GM15510 (cell line): ENCODE measurements around the gene LPO.

Source experiments
- POLR2A ChIP-seq: IDR thresholded peaks from 3 replicates; pipeline ENCODE4 v1.6.1; 2011; ENCODE audit warnings: borderline replicate concordance; ENCODE audit not compliant: insufficient read length; ENCODE audit errors: extremely low read depth

The LPO gene

DNA sequence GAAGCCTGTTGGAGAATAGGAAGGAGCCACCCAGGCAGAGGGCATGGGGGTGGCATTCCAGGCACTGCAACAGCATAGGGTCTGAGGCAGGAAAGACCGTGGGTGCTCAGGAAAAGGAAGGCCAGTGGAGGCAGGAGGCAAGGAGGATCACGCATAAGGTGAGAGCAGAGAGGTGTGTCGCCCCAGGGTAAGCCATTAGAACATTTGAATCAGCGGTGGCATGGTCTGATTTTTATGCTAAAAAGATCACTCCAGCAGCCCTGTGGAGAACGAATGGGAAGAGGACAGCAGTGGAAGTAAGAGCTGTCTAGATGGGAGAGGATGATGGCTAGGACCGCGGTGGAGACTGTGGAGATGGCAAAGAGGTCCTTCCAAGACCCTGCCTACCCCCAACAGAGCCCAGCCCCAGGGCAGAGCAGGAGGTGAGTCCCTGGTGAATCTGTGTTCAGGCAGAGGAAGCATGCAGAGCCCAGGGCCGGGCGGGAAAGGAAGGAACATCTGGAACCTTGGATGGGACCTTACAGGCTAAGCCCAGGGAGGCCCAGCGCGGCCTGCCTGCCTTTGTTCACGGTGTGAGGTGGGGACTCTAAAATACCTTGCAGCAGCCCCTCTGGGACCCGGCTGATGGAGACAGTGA is 7.8 kb downstream of the LPO start:
- TF ChIP-seq POLR2A = no peak

DNA sequence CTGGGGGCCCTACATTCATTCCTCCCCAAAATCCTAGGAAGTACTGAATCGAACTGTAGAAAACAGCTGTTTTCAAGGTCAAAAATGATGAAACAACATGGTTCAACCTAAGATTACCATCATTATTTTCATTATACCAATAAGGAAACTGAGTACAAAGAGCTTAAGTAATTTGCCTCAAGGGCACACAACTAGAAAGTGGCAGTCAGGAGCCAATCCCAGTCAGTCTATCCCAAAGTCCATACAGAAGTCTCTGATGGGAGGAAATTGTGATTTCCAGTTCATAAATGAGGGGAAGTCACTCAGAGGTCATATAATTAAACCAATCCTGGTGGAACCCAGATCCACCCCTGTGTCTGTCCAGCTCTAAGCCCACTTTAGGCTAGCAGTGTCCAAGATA is 8.4 kb downstream of the LPO start:
- no peak for TF ChIP-seq POLR2A

DNA sequence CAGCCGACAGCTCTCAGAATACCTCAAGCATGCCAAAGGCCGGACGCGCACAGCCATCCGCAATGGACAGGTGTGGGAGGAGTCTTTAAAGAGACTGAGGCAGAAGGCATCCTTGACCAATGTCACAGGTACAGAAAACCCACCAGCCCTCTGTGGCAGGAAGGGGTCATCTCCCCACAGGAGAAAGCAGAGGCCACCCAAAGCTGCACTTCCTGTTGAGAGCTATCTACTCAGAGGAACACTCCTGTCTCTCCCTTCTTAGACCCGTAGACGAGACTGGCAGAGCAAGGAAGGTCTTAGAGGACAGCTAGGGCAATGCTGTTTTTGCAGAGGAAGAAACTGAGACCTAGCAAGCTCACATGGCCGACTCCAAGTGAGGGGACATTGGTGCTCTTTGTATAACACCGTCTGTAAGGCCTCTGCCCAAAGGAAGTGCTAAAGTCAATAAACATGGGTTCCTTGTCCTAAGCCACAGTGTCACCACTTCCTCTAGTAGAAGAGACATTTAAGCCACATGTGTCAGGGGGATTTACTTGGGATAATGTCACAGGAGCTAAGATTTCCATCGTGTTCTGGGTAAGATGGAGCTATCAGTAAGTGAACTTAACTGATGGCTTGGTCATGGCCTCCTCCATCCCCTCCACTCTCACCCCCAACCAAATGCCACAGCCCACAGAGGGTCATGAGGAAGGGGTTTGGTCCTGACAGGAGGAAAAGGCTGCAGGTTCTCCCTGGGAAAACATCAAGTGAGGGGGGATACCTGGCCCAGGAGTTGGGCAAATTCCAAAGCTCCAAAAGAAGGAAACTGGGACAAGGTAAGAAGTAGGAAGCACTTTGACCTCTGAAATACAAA is 9.4 kb downstream of the LPO start:
- TF ChIP-seq POLR2A = no peak

DNA sequence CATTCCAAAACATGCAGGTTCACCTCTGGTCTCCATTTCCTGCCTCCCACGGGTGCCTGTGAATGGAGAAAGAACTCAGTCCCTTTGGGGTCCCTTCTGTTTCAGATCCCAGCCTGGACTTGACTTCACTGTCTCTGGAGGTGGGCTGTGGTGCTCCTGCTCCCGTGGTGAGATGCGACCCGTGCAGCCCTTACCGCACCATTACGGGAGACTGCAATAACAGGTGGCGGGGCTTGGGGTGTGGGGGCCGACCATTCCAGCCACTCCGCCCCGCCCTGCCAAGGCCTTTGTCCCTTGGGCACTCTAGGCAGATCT is 10.5 kb downstream of the LPO start:
- TF ChIP-seq POLR2A = no peak

DNA sequence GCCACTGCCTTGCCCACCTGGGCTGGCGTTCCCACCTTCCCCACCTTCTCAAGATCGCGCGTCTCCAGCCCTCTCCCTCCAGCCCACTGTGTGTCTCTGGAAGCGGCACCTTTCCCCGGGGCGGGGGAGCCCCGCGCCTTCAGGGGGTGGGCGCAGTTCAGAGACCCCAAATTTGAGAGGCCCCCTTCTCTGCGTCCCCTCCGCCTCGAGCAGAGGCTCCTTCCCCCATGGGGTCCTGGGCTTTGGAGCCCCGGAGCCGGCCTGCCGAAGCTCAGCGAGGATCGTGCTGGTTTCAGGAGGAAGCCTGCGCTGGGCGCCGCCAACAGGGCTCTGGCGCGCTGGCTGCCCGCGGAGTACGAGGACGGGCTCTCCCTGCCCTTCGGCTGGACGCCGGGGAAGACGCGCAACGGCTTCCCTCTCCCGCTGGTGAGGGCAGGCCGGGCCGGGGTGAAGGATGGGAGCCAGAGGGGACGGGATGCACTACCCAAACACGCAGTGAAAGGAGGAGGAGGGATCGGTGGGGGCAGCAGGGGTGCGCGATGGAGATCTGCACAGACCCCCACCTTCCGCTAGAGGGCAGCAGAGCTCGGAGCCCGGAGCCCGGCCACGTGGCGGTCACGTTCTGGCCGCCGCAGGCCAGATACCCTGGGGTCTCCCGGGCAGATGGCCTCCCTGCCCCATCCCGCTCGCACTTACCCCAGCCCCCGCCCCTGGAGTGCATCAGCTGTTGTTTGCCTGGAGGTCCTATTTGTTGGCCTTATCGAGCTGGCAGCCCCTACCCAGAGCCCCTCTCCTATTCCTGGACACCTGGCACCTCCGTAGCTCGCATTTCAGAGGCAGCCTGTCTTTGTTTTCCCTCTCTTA is 11.1 kb downstream of the LPO start:
- TF ChIP-seq POLR2A = no peak

DNA sequence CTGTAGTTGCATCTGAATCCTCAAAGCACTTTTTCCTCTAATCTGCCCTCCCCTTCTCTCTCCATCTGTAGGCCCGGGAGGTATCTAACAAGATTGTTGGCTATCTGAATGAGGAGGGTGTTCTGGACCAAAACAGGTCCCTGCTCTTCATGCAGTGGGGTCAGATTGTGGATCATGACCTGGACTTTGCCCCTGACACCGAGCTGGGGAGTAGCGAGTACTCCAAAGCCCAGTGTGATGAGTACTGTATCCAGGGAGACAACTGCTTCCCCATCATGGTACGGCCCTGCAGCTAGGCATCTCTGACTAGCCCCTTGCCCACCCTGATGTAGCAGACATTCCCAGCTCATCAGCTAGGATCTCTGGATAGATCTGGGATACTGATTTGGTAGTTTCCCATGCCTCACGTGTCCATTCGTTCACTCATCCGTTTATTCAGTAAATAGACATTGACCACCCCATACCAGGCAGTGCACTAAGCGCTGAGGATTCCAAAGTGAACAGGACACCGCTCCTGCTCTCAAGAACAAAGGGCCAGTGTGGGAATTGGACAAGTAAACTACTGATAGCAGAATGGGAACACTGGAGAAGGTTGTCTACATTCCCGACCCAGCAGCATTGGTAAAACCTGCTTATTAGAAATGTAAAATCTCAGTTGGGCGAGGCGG is 12.1 kb downstream of the LPO start:
- no peak for TF ChIP-seq POLR2A

DNA sequence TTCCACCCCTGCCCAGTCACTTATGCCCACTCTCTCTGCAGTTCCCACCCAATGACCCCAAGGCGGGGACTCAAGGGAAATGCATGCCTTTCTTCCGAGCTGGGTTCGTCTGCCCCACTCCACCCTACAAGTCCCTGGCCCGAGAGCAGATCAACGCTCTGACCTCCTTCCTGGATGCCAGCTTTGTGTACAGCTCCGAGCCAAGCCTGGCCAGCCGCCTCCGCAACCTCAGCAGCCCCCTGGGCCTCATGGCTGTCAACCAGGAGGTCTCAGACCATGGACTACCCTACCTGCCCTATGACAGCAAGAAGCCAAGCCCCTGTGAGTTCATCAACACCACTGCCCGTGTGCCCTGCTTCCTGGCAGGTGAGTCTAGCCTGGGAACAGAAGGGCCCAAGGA is 13.8 kb downstream of the LPO start:
- no peak for TF ChIP-seq POLR2A

DNA sequence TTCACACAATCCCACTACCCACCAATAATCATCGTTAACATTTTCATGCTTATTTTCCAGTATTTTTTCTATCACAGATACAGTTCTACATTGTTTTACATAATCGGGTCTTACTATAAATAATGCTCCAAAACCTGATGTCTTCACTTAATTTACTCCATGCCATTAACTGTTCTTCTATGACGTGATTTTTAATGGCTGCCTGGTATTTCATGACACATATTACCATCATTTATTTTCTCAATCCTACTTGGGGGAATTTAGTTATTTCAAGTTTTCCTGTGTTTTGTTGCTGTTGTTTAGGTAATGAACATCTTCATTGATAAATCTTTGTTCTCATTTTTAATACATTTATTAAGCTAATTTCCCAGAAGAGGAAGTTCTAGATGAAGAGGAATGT is 14.7 kb downstream of the LPO start:
- TF ChIP-seq POLR2A = no peak

DNA sequence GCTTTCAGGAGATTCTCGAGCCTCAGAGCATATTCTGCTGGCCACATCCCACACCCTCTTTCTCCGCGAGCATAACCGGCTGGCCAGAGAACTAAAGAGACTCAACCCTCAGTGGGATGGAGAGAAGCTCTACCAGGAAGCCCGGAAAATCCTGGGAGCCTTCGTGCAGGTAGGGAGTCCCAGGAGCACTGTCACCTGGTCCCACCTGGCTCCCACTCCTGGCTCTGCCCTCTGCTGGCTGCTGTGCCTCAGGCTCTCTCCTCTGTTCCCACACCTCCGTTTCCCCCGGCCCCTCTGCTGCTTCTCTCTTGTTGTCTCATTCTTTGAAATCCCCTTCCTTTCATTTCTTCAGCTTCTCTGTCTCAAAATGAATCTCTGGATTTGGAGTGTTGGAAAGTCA is 16.4 kb downstream of the LPO start:
- no peak for TF ChIP-seq POLR2A

DNA sequence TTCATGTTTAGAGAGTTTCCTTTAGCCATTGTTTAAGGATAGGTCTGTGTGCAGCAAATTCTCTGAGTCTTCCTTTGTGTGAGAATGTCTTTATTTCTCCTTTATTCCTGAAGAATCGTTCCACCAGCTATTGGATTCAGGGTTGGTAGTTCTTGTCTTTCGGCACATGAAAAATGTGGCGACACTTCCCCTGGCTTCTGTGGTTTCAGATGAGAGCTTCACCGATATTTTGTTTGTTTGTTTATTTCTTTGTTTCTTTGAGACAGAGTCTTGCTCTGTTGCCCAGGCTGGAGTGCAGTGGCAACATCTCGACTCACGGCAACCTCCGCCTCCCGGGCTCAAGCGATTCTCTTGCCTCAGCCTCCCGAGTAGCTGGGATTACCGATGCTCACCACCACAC is 23.8 kb downstream of the LPO start:
- TF ChIP-seq POLR2A = no peak

DNA sequence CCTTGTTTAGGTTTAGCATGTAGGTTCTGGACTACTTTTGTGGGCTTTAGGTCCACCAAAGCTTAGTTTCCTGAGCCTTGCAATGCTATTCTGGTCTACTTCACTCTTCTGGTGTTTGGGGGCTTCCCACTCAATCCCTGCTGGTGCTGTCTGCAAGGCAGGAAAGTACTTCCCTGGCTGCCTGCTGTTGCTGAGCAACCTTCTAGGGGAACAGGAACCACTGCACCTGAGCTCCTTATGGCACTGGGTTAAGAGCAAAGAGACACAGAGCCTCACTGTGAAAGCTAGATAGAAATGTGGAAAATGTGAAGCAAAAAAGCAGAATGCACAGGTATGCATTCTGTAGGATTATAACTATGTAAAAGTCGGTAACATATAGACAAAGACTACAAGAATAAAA is 25.4 kb downstream of the LPO start:
- no peak for TF ChIP-seq POLR2A

DNA sequence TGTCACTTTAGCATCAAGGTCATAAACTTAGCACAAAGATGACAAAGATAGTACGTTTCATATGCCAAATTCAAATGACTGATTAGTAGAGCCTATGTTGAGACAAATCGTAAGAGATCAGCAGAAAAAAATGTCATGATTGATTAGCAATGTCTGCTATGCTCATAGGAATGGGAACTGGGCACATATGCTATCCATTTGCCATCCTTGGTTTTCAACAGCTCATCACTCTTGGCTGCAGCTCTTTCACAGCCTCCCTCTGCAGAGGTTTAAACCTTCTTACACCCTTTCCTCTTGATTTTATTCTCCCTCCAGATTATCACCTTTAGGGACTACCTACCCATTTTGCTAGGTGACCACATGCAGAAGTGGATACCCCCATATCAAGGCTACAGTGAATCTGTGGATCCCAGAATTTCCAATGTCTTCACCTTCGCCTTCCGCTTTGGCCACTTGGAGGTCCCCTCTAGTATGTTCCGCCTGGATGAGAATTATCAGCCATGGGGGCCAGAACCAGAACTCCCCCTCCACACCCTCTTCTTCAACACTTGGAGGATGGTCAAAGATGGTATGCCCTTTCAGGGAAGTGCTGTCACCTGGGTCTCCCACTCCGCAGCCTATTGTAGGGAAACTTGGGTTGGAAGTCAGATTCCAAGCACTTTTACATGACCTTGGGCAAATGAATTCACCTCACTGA is 26.2 kb downstream of the LPO start:
- TF ChIP-seq POLR2A = no peak

DNA sequence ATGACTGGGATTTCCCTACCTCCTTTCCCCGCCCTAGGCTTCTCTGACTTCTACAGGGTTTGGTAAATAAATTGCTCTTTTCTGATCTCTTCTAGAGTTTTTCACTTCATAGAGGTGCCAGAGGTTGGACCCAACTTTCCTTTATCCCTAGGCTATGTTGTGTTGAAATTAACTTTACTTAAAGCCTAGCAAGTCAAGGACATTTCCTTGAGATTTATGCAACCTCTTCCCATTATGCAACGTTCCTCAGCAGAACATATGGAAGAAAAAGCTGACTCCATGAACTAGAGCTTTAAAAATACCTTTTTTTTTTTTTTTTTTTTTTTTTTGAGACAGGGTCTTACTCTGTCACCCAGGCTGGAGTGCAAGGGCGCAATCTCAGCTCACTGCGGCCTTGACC is 26.9 kb downstream of the LPO start:
- no peak for TF ChIP-seq POLR2A

DNA sequence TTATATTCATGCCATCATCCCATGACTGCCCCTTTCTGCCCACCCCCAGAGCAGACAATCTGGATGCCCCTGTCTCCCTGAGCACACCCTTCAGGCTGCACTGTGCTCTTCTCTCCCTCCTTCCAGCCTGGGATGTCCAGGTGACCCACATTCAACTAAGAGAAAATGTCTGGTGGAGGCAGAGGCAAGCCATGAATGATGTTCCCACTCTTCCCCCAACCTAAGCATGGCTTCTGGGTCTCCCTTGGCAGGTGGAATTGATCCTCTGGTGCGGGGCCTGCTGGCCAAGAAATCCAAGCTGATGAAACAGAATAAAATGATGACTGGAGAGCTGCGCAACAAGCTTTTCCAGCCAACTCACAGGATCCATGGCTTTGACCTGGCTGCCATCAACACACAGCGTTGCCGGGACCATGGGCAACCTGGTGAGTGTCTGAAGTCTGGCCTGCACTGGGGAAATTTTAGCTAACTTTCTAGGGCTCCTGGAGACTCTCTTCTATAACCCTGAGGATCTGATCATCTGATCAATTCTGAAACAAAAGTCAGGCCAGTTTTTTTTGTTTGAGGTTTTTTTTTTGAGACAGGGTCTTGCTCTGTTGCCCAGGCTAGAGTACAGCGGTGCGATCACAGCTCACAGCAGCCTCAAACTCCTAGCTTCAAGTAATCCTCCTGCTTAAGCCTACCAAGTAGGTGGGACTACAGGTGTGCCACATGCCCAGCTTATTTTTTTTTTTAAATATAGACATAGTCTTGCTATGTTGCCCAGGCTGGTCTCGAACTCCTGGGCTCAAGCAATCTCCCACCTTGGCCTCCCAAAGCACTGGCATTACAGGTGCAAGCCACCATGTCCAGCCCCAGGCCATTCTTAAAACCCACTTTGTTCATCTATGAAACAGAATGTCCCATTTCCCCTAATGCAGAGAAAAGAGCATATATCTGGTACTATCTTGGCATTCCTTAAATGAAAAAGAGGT is 27.8 kb downstream of the LPO start:
- TF ChIP-seq POLR2A = no peak
